PC-3 (cell line): ENCODE data around the gene ACSL4. TPM values are rescaled to one million over a fixed set of nuclear protein-coding genes. Genes with fewer than 3 reads are reported as not detected.
"Not testable (repeated sequence)": the region's sequence is repeated elsewhere in the genome, so short reads cannot be mapped to it uniquely, and the experiment has no call there.

Source experiments
- ATAC-seq: fragments of 200-7000 bp; cut with Tn5 transposase; 2 replicates; pipeline ENCODE4 v1.9.1; 2020; ENCODE audit warnings: mild to moderate bottlenecking, moderate library complexity
- BruUV-seq: library from RNA; stranded (reverse); fragments of 400-500 nt; replicated peaks from 2 replicates; lab custom pipeline; 2021; lab: Mats Ljungman, UMichigan
- CTCF ChIA-PET: fragments of 300-600 bp; sonication (Branson Sonifier 250); formaldehyde crosslinking; loops from one replicate; lab custom pipeline; 2022; ENCODE audit warnings: antibody characterized with exemption; lab: Charles Lee
- POLR2A ChIA-PET: fragments of 300-600 bp; sonication (Branson Sonifier 250); formaldehyde crosslinking; loops from one replicate; lab custom pipeline; 2022; ENCODE audit warnings: antibody characterized with exemption; ENCODE audit not compliant: unreplicated experiment; lab: Charles Lee
- DNase-seq: peaks from one replicate; pipeline ENCODE4 v3.0.0-alpha.2; 2015
- H2AFZ ChIP-seq: fragments of 300-600 bp; sonication (generic); 2 replicates; pipeline ENCODE4 v1.6.0; 2016; ENCODE audit warnings: antibody characterized with exemption, low read length
- H3F3A ChIP-seq: fragments of 300-600 bp; sonication (generic); one replicate; pipeline ENCODE4 v1.6.0; 2017; ENCODE audit warnings: antibody characterized with exemption, low read length, control low read depth, mild to moderate bottlenecking; ENCODE audit not compliant: unreplicated experiment
- H3K27ac ChIP-seq: fragments of 300-600 bp; sonication (generic); 2 replicates; pipeline ENCODE4 v1.5.1; 2016; ENCODE audit warnings: mild to moderate bottlenecking, low read length
- H3K27me3 ChIP-seq: fragments of 300-600 bp; sonication (generic); 2 replicates; pipeline ENCODE4 v1.6.1; 2016; ENCODE audit warnings: low read length, mixed read lengths
- H3K36me3 ChIP-seq: fragments of 300-600 bp; sonication (generic); 2 replicates; pipeline ENCODE4 v1.6.1; 2016; ENCODE audit warnings: low read depth, mixed run types, low read length, mixed read lengths
- H3K4me1 ChIP-seq: fragments of 300-600 bp; sonication (generic); 2 replicates; pipeline ENCODE4 v1.5.1; 2016; ENCODE audit warnings: low read length; ENCODE audit not compliant: insufficient read depth
- H3K4me2 ChIP-seq: fragments of 300-600 bp; sonication (generic); 2 replicates; pipeline ENCODE4 v1.6.0; 2016; ENCODE audit warnings: low read length
- H3K4me3 ChIP-seq: fragments of 300-600 bp; sonication (generic); 2 replicates; pipeline ENCODE4 v1.5.1; 2016; ENCODE audit warnings: mild to moderate bottlenecking, low read length, mixed read lengths
- H3K79me2 ChIP-seq: fragments of 300-600 bp; sonication (generic); 2 replicates; pipeline ENCODE4 v1.6.1; 2017; ENCODE audit warnings: low read length, mixed read lengths
- H3K9ac ChIP-seq: fragments of 300-600 bp; sonication (generic); 2 replicates; pipeline ENCODE4 v1.6.0; 2016; ENCODE audit warnings: mild to moderate bottlenecking, low read length
- H3K9me2 ChIP-seq: fragments of 300-600 bp; sonication (generic); replicated peaks from 2 replicates; pipeline ENCODE4 v1.6.1; 2016; ENCODE audit warnings: mixed run types, low read length, mixed read lengths
- H3K9me3 ChIP-seq: fragments of 300-600 bp; sonication (generic); 2 replicates; pipeline ENCODE4 v1.6.1; 2016; ENCODE audit warnings: low read length, mixed read lengths
- H4K20me1 ChIP-seq: fragments of 300-600 bp; sonication (generic); 2 replicates; pipeline ENCODE4 v1.6.1; 2016; ENCODE audit warnings: low read length, mixed read lengths
- EZH2 ChIP-seq: fragments of 300-600 bp; sonication (generic); IDR thresholded peaks from one replicate; pipeline ENCODE4 v1.6.1; 2017; ENCODE audit warnings: antibody characterized with exemption, mild to moderate bottlenecking, low read length; ENCODE audit not compliant: unreplicated experiment
- EZH2phosphoT487 ChIP-seq: fragments of 300-600 bp; sonication (generic); IDR thresholded peaks from 2 replicates; pipeline ENCODE4 v1.6.1; 2018; ENCODE audit warnings: mild to moderate bottlenecking, antibody characterized with exemption, low read length, borderline replicate concordance
- intact Hi-C: fragments of 100-400 bp; cut with micrococcal nuclease; formaldehyde crosslinking; loops from 2 replicates; pipeline ENCODE4 v1.9.0; 2023
- total RNA-seq: library from RNA; depleted of rRNA; stranded (reverse); fragments of >200 nt; gene quantifications from 2 replicates; pipeline ENCODE4 v1.2.3, GENCODE V29; 2014
- TF ChIP-seq, protein P1 (sequence below): fragments of 300-600 bp; sonication (generic); conservative IDR thresholded peaks from 2 replicates; pipeline ENCODE4 v1.5.1; 2017; ENCODE audit warnings: antibody characterized with exemption, low read depth, mild to moderate bottlenecking, low read length

ACSL4 gene
- total RNA-seq, 1 experiment from 2014 or later, result 41.7 TPM

- CTCF ChIA-PET, result no interaction called here
- no TSS peak for BruUV-seq
- POLR2A ChIA-PET, result no interaction called here
Observed at GRCh38 chrX:109747681-109748080, 14.6 kb upstream of the ACSL4 start.

GRCh38 chrX:109742722-109743121 lies 9.7 kb upstream of the ACSL4 start:
- H3K36me3 ChIP-seq, result no peaks in the 10 kb centered on the region
- H3K9me2 ChIP-seq, result no peaks in the 10 kb centered on the region
- no peak overlapping the region for H3K9ac ChIP-seq
- no peak for DNase-seq
- TF ChIP-seq, protein P1, sequence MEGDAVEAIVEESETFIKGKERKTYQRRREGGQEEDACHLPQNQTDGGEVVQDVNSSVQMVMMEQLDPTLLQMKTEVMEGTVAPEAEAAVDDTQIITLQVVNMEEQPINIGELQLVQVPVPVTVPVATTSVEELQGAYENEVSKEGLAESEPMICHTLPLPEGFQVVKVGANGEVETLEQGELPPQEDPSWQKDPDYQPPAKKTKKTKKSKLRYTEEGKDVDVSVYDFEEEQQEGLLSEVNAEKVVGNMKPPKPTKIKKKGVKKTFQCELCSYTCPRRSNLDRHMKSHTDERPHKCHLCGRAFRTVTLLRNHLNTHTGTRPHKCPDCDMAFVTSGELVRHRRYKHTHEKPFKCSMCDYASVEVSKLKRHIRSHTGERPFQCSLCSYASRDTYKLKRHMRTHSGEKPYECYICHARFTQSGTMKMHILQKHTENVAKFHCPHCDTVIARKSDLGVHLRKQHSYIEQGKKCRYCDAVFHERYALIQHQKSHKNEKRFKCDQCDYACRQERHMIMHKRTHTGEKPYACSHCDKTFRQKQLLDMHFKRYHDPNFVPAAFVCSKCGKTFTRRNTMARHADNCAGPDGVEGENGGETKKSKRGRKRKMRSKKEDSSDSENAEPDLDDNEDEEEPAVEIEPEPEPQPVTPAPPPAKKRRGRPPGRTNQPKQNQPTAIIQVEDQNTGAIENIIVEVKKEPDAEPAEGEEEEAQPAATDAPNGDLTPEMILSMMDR, result no peak
- TF ChIP-seq EZH2 (no peak), EZH2phosphoT487 (no peak)
- intact Hi-C loops, result no loop called here
- no peak for ATAC-seq
- no peaks in the 10 kb centered on the region for H3K27me3 ChIP-seq
- no peaks in the 10 kb centered on the region for H3K79me2 ChIP-seq
- no peaks in the 10 kb centered on the region for H3K9me3 ChIP-seq
- H3K4me3 ChIP-seq, result no peak overlapping the region
- H3K4me1 ChIP-seq, result peaks cover 16% of the 10 kb centered on the region; the same call in 1 of the 2 replicates
- H4K20me1 ChIP-seq, result no peaks in the 10 kb centered on the region
- ChIA-PET POLR2A (no interaction called here), CTCF (no interaction called here)
- no TSS peak for BruUV-seq
- no peak overlapping the region for H3K4me2 ChIP-seq
- no peaks in the 10 kb centered on the region for H3F3A ChIP-seq
- no peak overlapping the region for H3K27ac ChIP-seq
- no peak overlapping the region for H2AFZ ChIP-seq

More at GRCh38 chrX:109747681-109748080, 14.6 kb upstream of the ACSL4 start:
- ATAC-seq (no peak), DNase-seq (no peak)
- no peaks in the 10 kb centered on the region for H3K9me2 ChIP-seq
- H3K4me2 ChIP-seq, result no peak overlapping the region
- intact Hi-C loops, result no loop called here
- H3K36me3 ChIP-seq, result no peaks in the 10 kb centered on the region
- H3K79me2 ChIP-seq, result no peaks in the 10 kb centered on the region
- peaks cover 5% of the 10 kb centered on the region; the same call in 1 of the 2 replicates for H3K4me1 ChIP-seq
- H3K9ac ChIP-seq, result no peak overlapping the region
- no peaks in the 10 kb centered on the region for H3K27me3 ChIP-seq
- H3K27ac ChIP-seq, result no peak overlapping the region
- no peaks in the 10 kb centered on the region for H3F3A ChIP-seq
- TF ChIP-seq EZH2phosphoT487, result no peak
- TF ChIP-seq EZH2, result no peak
- TF ChIP-seq, protein P1, result no peak
- H4K20me1 ChIP-seq, result no peaks in the 10 kb centered on the region
- H2AFZ ChIP-seq, result no peak overlapping the region
- H3K9me3 ChIP-seq, result no peaks in the 10 kb centered on the region
- no peak overlapping the region for H3K4me3 ChIP-seq

DNA sequence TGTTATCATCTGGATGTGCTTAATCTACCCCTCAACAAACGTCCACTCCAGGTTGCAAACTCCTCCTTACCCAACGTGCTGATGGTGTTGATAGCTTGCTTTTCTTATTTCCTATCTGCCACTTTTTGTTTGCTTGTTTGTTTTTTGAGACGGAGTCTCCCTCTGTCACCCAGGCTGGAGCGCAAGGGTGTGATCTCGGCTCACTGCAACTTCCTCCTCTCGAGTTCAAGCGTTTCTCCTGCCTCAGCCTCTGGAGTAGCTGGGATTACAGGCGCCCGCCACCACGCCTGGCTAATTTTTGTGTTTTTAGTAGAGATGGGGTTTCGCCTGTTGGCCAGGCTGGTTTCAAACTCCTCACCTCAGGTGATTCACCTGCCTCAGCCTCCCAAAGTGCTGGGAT lies 7.8 kb upstream of the ACSL4 start:
- H3K27ac ChIP-seq, H3K4me2 ChIP-seq, H3K27me3 ChIP-seq, H3K79me2 ChIP-seq, DNase-seq, CTCF ChIA-PET, H3K9ac ChIP-seq, H3K4me3 ChIP-seq, H3K9me2 ChIP-seq, H2AFZ ChIP-seq, H4K20me1 ChIP-seq, H3K36me3 ChIP-seq, H3F3A ChIP-seq, POLR2A ChIA-PET, BruUV-seq, H3K9me3 ChIP-seq, intact Hi-C loops, ATAC-seq: not testable (repeated sequence)
- H3K4me1 ChIP-seq, result peaks cover 16% of the 10 kb centered on the region; the same call in 1 of the 2 replicates
